MM.1S (cell line): Measurements from ENCODE around the gene TMEM179B.

ENCODE experiments used
- DNase-seq: peaks from one replicate; pipeline ENCODE4 v3.0.0-alpha.2; 2015
- H2AFZ ChIP-seq: fragments of 300-600 bp; sonication (generic); 2 replicates; pipeline ENCODE4 v1.6.0; 2016; ENCODE audit warnings: antibody characterized with exemption, low read length
- H3F3A ChIP-seq: fragments of 300-600 bp; sonication (generic); 2 replicates; pipeline ENCODE4 v1.6.1; 2016; ENCODE audit warnings: mild to moderate bottlenecking, antibody characterized with exemption, low read length, moderate library complexity, mixed read lengths; ENCODE audit not compliant: insufficient read depth
- H3K27ac ChIP-seq: fragments of 300-600 bp; sonication (generic); 2 replicates; pipeline ENCODE4 v1.5.1; 2016; ENCODE audit warnings: mild to moderate bottlenecking, low read length
- H3K27me3 ChIP-seq: fragments of 300-600 bp; sonication (generic); replicated peaks from 2 replicates; pipeline ENCODE4 v1.6.0; 2016; ENCODE audit warnings: low read length; ENCODE audit not compliant: insufficient read depth
- H3K36me3 ChIP-seq: fragments of 300-600 bp; sonication (generic); replicated peaks from 2 replicates; pipeline ENCODE4 v1.6.1; 2016; ENCODE audit warnings: mild to moderate bottlenecking, low read length, mixed read lengths; ENCODE audit not compliant: insufficient read depth
- H3K4me1 ChIP-seq: fragments of 300-600 bp; sonication (generic); 2 replicates; pipeline ENCODE4 v1.6.1; 2016; ENCODE audit warnings: low read length, mixed read lengths
- H3K4me2 ChIP-seq: fragments of 300-600 bp; sonication (generic); 2 replicates; pipeline ENCODE4 v1.6.0; 2016; ENCODE audit warnings: low read depth, low read length
- H3K4me3 ChIP-seq: fragments of 300-600 bp; sonication (generic); 2 replicates; pipeline ENCODE4 v1.5.1; 2016; ENCODE audit warnings: low read length, mixed read lengths
- H3K79me2 ChIP-seq: fragments of 300-600 bp; sonication (generic); 2 replicates; pipeline ENCODE4 v1.6.1; 2016; ENCODE audit warnings: mixed run types, low read length, mixed read lengths
- H3K9ac ChIP-seq: fragments of 300-600 bp; sonication (generic); 2 replicates; pipeline ENCODE4 v1.6.1; 2016; ENCODE audit warnings: low read length, mixed read lengths
- H3K9me2 ChIP-seq: fragments of 300-600 bp; sonication (generic); replicated peaks from 2 replicates; pipeline ENCODE4 v1.6.1; 2016; ENCODE audit warnings: mild to moderate bottlenecking, low read length, mixed read lengths; ENCODE audit not compliant: insufficient read depth
- H3K9me3 ChIP-seq: fragments of 300-600 bp; sonication (generic); replicated peaks from 2 replicates; pipeline ENCODE4 v1.6.1; 2016; ENCODE audit warnings: mild to moderate bottlenecking, low read length, mixed read lengths; ENCODE audit not compliant: insufficient read depth
- H4K20me1 ChIP-seq: fragments of 300-600 bp; sonication (generic); 2 replicates; pipeline ENCODE4 v1.6.1; 2016; ENCODE audit warnings: mild to moderate bottlenecking, low read length, moderate library complexity, mixed read lengths; ENCODE audit not compliant: insufficient read depth
- EZH2 ChIP-seq: fragments of 300-600 bp; sonication (generic); optimal IDR thresholded peaks from 2 replicates; pipeline ENCODE3; 2017; ENCODE audit warnings: low read depth, mild to moderate bottlenecking, antibody characterized with exemption, low read length, mixed read lengths
- EZH2phosphoT487 ChIP-seq: fragments of 300-600 bp; sonication (generic); IDR thresholded peaks from 2 replicates; pipeline ENCODE4 v1.6.1; 2018; ENCODE audit warnings: antibody characterized with exemption, low read length
- TF ChIP-seq, protein P1 (sequence below): fragments of 300-600 bp; sonication (generic); IDR thresholded peaks from 2 replicates; pipeline ENCODE4 v1.5.1; 2016; ENCODE audit warnings: antibody characterized with exemption, low read length, mixed read lengths

Gene TMEM179B

DNA sequence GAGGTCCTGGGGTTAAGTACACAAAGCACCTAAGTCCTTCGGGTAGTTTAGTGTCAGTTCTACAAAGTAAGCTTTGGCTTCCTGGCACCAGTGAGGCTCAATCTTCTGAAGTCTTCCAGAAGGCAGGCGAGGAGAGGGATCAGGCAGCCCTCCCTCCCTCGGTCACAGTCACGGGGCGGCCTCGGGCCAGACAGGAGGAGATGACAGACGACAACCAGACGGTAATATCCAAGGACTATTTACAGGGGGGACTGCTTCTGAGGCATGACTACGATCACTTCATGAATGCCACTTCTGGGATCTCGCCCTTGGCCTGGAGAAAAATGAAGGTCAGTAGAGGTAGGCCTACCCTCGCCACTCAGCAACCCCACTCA lies 5.0 kb downstream of the TMEM179B start:
- Histone ChIP-seq H3K9ac (peak overlapping the region; percentile 61; the same call in 1 of the 2 replicates), H3K36me3 (0 out of 2 replicates have a peak, but pooled peaks cover 3% of the 10 kb centered on the region), H3F3A (peaks cover 30% of the 10 kb centered on the region)

DNA sequence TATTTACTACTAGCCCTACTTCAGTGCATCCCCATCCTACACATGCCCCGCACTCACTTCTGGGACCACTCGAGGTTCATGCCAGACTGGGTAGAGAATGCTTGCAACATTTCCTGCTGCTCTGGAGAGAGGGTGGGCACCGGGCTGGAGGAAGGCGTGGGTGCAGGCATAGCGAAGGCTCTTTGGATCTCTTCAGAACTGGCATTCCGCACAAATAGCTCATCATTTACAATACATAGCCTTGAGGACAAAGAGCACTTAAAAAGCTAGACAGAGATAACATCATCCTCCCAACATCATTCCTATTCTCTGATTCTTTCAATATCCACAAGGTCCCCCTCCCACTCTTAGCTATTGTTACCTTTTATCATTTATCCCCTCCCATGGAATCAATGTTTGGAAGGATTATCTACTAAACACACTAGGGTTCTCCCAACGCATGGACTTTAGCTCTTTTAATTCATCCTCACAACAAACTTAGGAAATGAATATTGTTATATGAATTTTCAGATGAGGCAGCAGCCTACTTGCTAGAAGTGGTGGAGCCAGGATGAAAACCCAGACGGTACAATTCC lies 7.1 kb downstream of the TMEM179B start:
- Histone ChIP-seq H3K4me2 (no peak overlapping the region), H3K27me3 (no peaks in the 10 kb centered on the region), H3K9me2 (no peaks in the 10 kb centered on the region), H3K9ac (no peak overlapping the region), H3F3A (peaks cover 16% of the 10 kb centered on the region), H3K9me3 (no peaks in the 10 kb centered on the region), H2AFZ (no peak overlapping the region), H3K4me3 (no peak overlapping the region), H3K27ac (no peak overlapping the region), H3K79me2 (peaks cover 25% of the 10 kb centered on the region), H3K36me3 (0 out of 2 replicates have a peak, but pooled peaks cover 3% of the 10 kb centered on the region), H4K20me1 (no peaks in the 10 kb centered on the region), H3K4me1 (peaks cover 23% of the 10 kb centered on the region)
- TF ChIP-seq EZH2 (no peak), EZH2phosphoT487 (no peak)
- TF ChIP-seq, protein P1, sequence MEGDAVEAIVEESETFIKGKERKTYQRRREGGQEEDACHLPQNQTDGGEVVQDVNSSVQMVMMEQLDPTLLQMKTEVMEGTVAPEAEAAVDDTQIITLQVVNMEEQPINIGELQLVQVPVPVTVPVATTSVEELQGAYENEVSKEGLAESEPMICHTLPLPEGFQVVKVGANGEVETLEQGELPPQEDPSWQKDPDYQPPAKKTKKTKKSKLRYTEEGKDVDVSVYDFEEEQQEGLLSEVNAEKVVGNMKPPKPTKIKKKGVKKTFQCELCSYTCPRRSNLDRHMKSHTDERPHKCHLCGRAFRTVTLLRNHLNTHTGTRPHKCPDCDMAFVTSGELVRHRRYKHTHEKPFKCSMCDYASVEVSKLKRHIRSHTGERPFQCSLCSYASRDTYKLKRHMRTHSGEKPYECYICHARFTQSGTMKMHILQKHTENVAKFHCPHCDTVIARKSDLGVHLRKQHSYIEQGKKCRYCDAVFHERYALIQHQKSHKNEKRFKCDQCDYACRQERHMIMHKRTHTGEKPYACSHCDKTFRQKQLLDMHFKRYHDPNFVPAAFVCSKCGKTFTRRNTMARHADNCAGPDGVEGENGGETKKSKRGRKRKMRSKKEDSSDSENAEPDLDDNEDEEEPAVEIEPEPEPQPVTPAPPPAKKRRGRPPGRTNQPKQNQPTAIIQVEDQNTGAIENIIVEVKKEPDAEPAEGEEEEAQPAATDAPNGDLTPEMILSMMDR, result no peak
- no peak for DNase-seq

More for the DNA sequence above, 5.0 kb downstream of the TMEM179B start:
- Histone ChIP-seq H3K27me3 (no peaks in the 10 kb centered on the region), H3K4me2 (peak overlapping the region; percentile 87), H3K4me3 (peak overlapping the region; percentile 92), H2AFZ (peak overlapping the region; percentile 60), H3K4me1 (peaks cover 23% of the 10 kb centered on the region), H3K79me2 (peaks cover 42% of the 10 kb centered on the region), H3K9me3 (no peaks in the 10 kb centered on the region), H4K20me1 (no peaks in the 10 kb centered on the region), H3K9me2 (no peaks in the 10 kb centered on the region), H3K27ac (peak overlapping the region; percentile 26; the same call in 1 of the 2 replicates)
- DNase-seq, result no peak
- TF ChIP-seq EZH2phosphoT487, result no peak
- no peak for TF ChIP-seq EZH2
- TF ChIP-seq, protein P1, result no peak

DNA sequence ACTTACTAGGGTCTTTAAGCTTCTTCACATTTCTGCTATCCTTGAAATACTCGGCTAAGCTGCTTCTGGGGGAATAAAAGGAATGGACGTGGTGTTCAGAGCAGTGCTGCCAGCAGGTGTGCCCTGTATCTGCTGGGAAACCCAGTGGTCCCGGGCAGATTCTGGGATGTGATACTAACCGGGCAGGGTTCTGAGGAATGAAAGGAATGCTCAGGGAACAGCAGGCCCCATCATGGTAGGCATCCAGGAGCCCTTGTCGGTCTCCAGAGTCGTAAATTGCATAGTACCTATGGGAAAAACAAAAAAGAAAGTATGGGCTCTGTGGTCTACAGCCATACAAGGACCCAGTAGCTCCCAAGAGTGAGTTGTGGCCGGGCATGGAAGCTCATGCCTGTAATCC lies 9.1 kb downstream of the TMEM179B start:
- Histone ChIP-seq H4K20me1 (no peaks in the 10 kb centered on the region), H3K27ac (no peak overlapping the region), H3K4me2 (no peak overlapping the region), H3F3A (peaks cover 10% of the 10 kb centered on the region; the same call in 1 of the 2 replicates), H2AFZ (no peak overlapping the region), H3K9ac (no peak overlapping the region), H3K79me2 (peaks cover 10% of the 10 kb centered on the region), H3K4me3 (no peak overlapping the region), H3K27me3 (no peaks in the 10 kb centered on the region), H3K9me2 (no peaks in the 10 kb centered on the region), H3K36me3 (peaks cover 14% of the 10 kb centered on the region; the same call in 1 of the 2 replicates), H3K9me3 (no peaks in the 10 kb centered on the region), H3K4me1 (peaks cover 9% of the 10 kb centered on the region)
- DNase-seq, result no peak
- TF ChIP-seq EZH2, result no peak
- TF ChIP-seq, protein P1, result no peak
- no peak for TF ChIP-seq EZH2phosphoT487
